DMS153 treated with DMSO at 0.1 percent for 48 hours (cell line): ENCODE results near the gene TMEM98.
"Not testable (repeated sequence)": the region's sequence is repeated elsewhere in the genome, so short reads cannot be mapped to it uniquely, and the experiment has no call there.

Experiments
- DNase-seq: peaks from one replicate; lab custom pipeline; 2025; ENCODE audit not compliant: unreplicated experiment; lab: John Stamatoyannopoulos, UW

Gene TMEM98

GRCh38 chr17:32914181-32914580, 13.8 kb upstream of the TMEM98 start:
- no peak for DNase-seq

DNA sequence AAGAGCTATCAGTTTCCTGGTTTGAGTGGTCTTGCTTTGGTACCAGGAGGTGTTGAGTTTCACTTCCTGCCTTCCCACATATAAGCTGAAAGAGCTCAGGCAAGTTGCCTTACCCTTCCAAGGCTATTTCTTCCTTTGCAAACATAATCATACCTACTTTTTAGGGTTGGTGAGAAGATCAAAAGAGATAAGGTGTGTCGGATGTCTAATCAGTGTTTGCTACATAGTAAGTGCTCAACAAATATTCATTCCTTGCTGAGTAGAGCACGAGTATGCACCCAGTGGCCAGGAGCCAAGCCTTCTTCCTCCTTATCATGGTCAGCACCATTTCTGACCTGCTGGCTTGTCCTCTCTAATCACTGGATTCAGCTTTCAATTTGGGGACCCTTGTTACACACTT, 12.7 kb upstream of the TMEM98 start:
- DNase-seq = no peak

DNA sequence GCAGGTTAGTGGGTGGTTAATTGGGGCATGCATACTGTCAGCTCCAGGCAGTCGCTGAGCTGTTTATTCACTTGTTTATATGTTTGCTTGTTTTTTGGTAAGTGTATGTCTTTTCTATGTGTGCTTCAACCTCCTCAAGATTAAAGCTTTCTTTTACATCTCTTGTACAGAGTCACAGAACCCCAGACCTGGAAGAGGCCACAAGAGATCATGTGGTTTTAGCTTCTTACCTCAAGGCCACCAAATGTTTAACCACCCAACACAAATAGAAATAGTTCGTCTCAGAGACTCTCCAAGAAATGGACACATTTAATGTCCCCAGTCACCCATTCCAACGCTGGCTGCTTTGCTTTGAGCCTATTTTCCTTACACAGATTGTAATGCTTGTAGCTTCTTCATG, 11.8 kb upstream of the TMEM98 start:
- no peak for DNase-seq

DNA sequence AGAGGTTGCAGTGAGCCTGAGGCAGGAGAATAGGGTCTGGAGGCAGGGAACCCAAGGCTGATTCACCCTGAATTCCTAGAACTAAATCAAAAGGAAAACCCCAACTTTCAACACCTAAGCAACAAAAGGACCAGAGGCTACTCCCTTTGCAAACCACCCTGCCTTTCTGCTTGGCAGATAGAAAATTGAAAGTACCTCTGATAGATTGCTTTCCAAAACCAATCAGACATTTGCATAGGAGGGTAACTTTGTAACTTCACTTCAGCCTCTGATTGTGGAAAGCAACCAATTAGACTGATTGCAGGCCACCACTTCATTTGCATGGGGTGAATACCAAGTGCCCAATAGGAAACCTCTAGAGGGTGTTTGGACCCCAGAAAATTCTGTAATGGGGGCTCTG, 10.9 kb upstream of the TMEM98 start:
- DNase-seq = no peak

GRCh38 chr17:32917842-32918241, 10.1 kb upstream of the TMEM98 start:
- no peak for DNase-seq

- not testable (repeated sequence) for DNase-seq
These were observed 8.1 kb upstream of the TMEM98 start for GRCh38 chr17:32919876-32920275.

DNA sequence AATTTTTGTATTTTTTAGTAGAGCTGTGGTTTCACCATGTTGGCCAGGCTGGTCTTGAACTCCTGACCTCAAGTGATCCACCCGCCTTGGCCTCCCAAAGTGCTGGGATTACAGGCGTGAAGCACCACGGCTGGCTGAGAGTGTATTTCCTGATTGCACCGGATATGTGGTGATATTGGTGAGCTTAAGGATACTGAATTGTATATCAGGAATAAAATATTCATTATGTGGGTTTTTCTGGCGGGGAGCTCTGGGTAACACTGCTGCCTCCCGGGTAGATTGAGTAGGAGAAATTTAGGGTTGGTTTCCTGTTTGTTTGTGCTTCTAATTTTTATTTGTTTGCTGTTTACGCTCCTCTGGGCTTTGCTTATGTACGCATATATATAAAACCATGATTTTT, 7.7 kb upstream of the TMEM98 start:
- DNase-seq = no peak

DNA sequence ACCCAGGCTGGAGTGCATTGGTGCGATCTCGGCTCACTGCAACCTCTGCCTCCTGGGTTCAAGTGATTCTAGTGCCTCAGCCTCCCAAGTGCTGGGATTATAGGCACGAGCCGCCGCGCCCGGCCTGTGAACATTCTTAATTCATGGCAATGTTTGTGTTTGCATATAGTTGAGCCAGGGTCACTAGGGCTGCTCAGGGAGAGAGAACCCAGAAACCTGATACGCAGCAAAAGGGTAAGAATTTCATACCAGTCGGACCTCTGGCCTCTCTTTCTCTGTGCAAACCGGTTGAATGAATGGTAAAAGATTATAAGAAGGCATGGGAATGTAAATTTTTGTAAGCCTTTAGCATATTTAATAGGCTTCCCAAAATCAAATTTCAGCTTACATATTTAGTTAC, 6.9 kb upstream of the TMEM98 start:
- no peak for DNase-seq

DNA sequence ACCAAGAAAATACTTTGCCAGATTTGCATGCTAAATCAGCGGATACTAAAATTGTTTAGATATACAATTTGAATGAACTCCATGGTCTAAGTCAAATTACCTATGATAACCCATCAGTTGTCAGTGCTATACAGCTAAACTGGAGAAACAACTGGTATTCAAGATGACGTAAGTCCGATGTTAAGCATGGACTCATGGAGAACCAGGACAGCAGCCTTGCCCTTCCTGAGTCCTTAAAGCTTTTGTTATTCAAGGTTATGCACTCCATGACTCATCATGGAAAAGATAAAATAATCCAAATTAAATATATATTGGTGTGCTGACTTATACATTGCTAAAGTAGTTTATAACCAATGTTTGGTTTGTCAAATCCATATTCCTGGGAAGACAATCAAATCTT, 4.0 kb upstream of the TMEM98 start:
- DNase-seq = not testable (repeated sequence)

DNA sequence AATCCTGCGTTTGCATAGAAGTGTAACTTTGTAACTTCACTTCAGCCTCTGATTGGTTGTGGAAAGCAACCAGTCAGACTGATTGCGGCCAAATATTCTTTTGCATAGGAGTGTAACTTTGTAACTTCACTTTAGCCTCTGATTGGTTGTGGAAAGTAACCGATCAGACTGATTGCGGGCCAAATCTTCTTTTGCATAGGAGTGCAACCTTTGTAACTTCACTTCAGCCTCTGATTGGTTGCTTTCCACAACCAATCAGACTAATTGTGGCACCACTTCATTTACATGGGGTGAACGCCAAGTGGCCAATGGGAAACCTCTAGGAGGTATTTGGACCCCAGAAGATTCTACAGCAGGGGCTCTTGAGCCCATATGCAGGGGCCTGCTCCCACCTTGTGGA, 1.8 kb upstream of the TMEM98 start:
- DNase-seq = no peak

DNA sequence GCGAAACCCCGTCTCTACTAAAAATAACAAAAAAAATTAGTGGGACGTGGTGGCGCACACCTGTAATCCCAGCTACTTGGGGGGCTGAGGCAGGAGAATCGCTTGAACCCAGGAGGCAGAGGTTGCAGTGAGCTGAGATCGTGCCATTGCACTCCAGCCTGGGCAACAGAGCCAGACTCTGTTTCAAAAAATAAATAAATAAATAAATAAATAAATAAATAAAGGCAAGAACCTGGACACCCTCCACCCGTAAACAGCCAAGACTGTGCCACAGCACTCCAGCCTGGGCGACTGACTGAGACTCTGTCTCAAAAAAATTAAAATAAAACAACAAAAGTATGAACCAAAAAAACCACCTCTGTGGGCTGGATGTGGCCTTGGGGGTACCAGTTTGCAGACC, 1.2 kb upstream of the TMEM98 start:
- not testable (repeated sequence) for DNase-seq

DNA sequence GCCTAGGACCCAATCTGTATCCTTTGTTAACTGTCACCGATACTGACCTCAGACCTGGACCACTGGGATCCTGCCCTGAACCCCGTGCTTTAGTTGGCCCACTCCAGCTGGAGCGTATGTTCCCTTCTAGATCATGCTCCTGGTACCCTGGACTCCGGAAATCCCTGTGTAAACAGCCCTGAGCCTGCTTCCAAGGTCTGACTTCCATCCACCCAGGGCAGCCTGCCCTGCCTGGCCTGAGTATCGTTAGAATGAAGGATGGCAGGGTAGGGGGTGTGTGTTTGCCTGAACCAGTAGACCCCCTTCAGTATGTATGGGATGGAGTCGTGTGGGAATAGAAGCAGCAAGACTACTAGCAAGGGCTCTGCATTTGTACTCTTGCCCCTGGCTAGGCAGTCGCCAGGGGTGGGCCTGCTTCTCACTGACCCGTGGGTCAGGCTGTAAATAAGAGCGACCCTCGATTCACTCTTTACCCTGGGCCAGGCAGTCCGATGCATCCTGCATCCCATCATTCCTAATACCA, 691 bp upstream of the TMEM98 start:
- DNase-seq = peak; percentile 5

DNA sequence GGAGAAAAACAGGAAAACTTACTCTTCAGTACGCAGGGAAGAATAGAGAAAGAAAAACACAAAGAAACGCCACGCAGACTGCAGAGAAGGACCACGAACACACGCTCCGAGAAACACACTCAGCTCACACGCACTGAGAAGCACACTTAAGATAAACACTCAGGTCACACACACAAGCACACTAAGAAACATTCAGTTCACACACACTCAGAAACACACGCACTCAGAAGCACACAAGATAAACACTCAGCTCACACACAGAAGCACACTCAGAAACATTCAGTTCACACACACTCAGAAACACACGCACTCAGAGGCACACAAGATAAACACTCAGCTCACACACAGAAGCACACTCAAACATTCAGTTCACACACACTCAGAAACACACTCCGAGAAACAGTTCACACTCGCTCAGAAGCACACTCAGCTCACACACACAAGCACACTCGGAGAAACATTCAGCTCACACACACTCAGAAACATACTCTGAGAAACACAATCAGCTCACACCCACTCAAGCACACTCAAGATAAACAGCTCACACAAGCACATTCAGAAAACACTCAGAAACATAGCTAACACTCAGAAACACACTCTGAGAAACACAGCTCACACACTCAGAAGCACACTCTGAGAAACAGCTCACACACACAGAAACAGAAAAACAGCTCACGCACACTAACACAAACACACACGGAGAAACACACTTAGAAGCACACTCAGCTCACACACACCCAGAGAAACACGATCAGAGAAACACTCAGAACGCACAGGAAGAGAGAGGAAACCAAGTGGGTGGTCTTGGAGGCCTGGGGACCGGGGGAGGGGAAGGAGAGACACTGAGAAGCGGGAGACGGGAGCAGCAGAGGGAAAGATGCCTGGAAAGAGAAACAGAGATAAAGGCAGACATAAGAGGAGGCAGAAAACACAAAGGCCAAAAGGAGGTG, 908 bp downstream of the TMEM98 start:
- no peak for DNase-seq

DNA sequence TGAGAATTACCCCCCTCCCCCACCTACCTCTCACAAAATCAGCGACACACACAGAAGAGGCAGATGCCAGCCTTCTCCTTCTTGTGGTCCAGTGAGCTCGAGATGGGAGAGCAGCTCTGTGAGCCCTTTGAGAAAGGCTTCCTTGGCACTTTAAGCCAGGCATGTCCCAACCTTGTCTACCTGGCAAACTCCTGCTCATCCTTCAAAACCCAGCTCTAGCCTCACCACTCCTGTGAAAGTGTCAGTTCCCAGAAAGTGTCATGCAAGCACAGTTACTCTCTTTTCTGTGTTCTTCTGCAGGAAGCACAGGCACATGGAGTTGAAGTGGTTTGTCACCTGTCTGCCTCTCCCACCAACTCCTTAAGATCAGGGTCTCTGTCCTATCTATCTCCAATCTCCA, 1.6 kb downstream of the TMEM98 start:
- DNase-seq = no peak

- no peak for DNase-seq
These were observed 2.6 kb downstream of the TMEM98 start for GRCh38 chr17:32930512-32930911.

DNA sequence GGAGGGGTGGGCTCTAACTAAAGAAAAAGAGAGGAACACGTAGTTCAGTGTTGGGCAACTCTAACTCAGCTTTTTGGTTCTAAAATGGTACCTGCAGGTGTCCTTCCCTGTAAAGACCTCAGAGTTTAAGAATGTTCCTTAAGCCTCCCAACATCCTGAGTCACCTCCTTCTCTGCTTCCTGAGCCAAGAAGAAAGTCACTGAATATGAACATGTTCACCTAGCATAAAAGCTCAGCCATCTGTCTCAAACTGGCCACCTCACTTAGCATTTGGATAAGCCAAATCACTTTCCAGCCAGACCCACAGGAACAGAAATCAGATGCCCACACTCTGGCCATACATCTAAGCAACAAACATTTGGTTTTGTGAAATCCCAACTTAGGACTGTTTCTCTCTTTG, 3.7 kb downstream of the TMEM98 start:
- no peak for DNase-seq

GRCh38 chr17:32933881-32934280, 5.9 kb downstream of the TMEM98 start:
- no peak for DNase-seq

- no peak for DNase-seq
These were observed 7.8 kb downstream of the TMEM98 start for GRCh38 chr17:32935726-32936125.

DNA sequence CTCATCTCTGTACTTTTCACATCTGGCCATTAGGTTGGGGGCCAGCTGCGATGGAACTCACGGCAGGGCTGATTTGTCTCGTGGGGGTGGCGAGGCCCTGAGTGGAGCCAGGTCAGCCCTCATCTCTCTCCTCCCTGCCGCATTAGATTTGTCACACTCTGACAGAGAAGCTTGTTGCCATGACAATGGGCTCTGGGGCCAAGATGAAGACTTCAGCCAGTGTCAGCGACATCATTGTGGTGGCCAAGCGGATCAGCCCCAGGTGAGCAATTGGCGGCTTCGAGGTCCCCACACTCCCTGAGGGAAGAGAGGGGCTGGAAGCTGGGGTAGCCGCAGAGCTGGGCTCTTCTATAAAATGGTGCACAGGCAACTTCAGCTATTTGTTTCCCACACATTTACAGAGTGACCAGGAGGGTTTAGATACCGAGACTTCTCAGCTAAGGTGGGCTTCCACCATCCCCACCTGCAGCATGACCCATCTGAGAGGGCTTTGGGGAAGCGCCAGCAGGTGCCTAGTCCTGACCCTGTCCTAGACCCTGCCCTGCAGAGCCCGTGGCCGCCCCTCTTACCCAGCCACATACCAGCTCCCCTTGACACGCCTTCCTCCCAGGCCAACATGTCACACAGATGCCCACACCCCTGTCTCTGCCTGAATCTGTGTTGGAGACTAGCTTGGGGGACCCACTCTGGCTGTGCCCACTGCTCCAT, 8.4 kb downstream of the TMEM98 start:
- DNase-seq = no peak

DNA sequence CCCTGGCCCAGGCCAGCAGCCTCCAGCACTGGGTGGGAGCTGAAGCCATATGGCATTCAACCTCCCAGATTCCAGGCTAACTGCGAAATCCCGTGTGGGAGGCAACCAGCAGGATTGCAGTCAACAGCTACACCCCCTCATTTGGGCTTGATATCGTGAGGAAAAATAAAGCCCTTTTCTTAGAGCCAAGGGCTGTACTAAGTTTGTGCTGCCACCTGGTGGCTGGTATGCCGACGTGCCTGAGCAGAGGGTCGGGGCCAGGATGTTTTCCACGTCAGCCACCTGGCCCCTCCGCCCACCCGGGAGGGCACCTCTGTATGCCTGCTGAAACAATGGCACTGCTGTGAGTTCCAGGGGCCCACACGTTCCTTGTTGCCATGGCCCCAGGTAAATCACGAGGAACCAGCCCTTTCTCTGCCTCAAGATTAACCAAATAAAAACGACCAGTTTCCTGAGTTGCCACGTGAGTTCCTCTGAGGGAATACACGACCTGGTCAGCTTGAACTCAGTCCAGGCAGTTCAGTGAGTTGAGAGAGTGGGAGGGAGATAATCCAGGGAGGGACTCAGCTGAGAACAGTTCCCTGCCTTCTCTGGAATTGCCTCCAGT, 9.0 kb downstream of the TMEM98 start:
- peak; percentile 15 for DNase-seq

DNA sequence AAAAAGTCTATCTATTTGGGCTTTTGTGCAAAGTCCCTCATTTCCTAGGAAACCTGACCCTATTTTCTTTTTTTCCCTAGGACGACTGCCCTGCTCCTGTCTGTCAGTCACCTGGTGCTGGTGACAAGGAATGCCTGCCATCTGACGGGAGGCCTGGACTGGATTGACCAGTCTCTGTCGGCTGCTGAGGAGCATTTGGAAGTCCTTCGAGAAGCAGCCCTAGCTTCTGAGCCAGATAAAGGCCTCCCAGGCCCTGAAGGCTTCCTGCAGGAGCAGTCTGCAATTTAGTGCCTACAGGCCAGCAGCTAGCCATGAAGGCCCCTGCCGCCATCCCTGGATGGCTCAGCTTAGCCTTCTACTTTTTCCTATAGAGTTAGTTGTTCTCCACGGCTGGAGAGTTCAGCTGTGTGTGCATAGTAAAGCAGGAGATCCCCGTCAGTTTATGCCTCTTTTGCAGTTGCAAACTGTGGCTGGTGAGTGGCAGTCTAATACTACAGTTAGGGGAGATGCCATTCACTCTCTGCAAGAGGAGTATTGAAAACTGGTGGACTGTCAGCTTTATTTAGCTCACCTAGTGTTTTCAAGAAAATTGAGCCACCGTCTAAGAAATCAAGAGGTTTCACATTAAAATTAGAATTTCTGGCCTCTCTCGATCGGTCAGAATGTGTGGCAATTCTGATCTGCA, 12.9 kb downstream of the TMEM98 start:
- no peak for DNase-seq
